ENCODE data around the gene NCAPD2. TPM values are rescaled to one million over a fixed set of nuclear protein-coding genes. Genes with fewer than 3 reads are reported as not detected.

NCAPD2 gene, protein sequence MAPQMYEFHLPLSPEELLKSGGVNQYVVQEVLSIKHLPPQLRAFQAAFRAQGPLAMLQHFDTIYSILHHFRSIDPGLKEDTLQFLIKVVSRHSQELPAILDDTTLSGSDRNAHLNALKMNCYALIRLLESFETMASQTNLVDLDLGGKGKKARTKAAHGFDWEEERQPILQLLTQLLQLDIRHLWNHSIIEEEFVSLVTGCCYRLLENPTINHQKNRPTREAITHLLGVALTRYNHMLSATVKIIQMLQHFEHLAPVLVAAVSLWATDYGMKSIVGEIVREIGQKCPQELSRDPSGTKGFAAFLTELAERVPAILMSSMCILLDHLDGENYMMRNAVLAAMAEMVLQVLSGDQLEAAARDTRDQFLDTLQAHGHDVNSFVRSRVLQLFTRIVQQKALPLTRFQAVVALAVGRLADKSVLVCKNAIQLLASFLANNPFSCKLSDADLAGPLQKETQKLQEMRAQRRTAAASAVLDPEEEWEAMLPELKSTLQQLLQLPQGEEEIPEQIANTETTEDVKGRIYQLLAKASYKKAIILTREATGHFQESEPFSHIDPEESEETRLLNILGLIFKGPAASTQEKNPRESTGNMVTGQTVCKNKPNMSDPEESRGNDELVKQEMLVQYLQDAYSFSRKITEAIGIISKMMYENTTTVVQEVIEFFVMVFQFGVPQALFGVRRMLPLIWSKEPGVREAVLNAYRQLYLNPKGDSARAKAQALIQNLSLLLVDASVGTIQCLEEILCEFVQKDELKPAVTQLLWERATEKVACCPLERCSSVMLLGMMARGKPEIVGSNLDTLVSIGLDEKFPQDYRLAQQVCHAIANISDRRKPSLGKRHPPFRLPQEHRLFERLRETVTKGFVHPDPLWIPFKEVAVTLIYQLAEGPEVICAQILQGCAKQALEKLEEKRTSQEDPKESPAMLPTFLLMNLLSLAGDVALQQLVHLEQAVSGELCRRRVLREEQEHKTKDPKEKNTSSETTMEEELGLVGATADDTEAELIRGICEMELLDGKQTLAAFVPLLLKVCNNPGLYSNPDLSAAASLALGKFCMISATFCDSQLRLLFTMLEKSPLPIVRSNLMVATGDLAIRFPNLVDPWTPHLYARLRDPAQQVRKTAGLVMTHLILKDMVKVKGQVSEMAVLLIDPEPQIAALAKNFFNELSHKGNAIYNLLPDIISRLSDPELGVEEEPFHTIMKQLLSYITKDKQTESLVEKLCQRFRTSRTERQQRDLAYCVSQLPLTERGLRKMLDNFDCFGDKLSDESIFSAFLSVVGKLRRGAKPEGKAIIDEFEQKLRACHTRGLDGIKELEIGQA (N-terminal part only)
- polyA plus RNA-seq (2013, experiment 1 of 2), result 98.3 TPM
- polyA plus RNA-seq (2013, experiment 2 of 2), result 88.4 TPM

GRCh38 chr12:6493497-6494257 lies at the start of gene NCAPD2:
Gene NCAPD2 (plus strand): TSS chr12:6494102. CDS start chr12:6495099, 997 bp downstream.
- peak within 1 kb of the TSS; percentile 87 for H3K4me3 ChIP-seq (ENCODE audit: extremely low read depth, insufficient read depth, low read length, poor library complexity, severe bottlenecking)
- peaks cover 48% of the 10 kb centered on the region for H3K36me3 ChIP-seq (ENCODE audit: control insufficient read depth, insufficient read depth, low read length)
- peak within 1 kb of the TSS; percentile 98 for H3K27ac ChIP-seq (ENCODE audit: low read depth, low read length, severe bottlenecking)
- WGBS, 2 experiments (ENCODE audit: insufficient coverage in 2 of 2), result 0% methylated on average over 43 of the region's 49 CpGs
- peaks cover 11% of the 10 kb centered on the region for H3K4me1 ChIP-seq (ENCODE audit: control insufficient read depth, insufficient read depth, low read length, poor library complexity, severe bottlenecking)
- H3K9me3 ChIP-seq (ENCODE audit: control insufficient read depth, low read length), result no peaks in the 10 kb centered on the region

DNA sequence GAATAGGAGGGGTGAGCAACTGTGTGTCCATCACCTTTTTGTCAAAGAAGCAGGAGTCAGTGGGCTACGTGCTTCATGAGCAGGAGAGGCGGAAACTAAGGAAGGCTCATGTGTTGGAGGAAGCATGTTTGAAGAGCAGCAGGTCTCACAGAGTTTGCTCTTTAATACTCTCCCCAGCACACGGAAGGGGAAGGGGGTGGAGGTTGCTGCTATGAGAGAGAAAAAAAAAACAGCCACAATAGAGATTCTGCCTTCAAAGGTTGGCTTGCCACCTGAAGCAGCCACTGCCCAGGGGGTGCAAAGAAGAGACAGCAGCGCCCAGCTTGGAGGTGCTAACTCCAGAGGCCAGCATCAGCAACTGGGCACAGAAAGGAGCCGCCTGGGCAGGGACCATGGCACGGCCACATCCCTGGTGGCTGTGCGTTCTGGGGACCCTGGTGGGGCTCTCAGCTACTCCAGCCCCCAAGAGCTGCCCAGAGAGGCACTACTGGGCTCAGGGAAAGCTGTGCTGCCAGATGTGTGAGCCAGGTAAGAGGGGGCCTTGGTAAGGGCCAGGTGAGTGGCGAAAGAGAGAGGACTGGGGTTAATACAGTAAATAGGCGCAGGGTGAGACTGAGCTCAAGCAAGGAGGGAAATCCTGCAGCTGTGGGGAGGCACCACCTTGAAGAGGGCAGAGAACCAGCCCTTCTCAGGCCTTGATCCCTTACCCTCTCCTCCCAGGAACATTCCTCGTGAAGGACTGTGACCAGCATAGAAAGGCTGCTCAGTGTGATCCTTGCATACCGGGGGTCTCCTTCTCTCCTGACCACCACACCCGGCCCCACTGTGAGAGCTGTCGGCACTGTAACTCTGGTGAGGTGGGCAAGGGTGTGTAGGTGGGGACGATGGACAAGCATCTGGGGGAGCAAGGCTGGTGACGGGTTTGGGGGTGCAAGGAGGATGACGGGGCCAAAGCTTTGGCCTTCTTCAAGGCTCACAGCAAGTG lies 48.9 kb upstream of the NCAPD2 start, which contains the start of gene CD27:
CD27 (plus strand) TSS at position 252 of the 985 bp plus-strand sequence; CDS start at position 393, 141 bp downstream.
- WGBS, 2 experiments (ENCODE audit: insufficient coverage in 2 of 2), result 80 to 94% methylated on average over 11 to 13 of the region's 16 CpGs
- no peak within 1 kb of the TSS for H3K27ac ChIP-seq (ENCODE audit: low read depth, low read length, severe bottlenecking)
- no peak within 1 kb of the TSS for H3K4me3 ChIP-seq (ENCODE audit: extremely low read depth, insufficient read depth, low read length, poor library complexity, severe bottlenecking)
- H3K4me1 ChIP-seq (ENCODE audit: control insufficient read depth, insufficient read depth, low read length, poor library complexity, severe bottlenecking), result no peaks in the 10 kb centered on the region
- H3K9me3 ChIP-seq (ENCODE audit: control insufficient read depth, low read length), result no peaks in the 10 kb centered on the region
- no peaks in the 10 kb centered on the region for H3K36me3 ChIP-seq (ENCODE audit: control insufficient read depth, insufficient read depth, low read length)

GRCh38 chr12:6450091-6450868 lies 43.6 kb upstream of the NCAPD2 start:
- no peak overlapping the region for H3K4me3 ChIP-seq (ENCODE audit: extremely low read depth, insufficient read depth, low read length, poor library complexity, severe bottlenecking)
- no peaks in the 10 kb centered on the region for H3K9me3 ChIP-seq (ENCODE audit: control insufficient read depth, low read length)

GRCh38 chr12:6450869-6451347 lies 43.0 kb upstream of the NCAPD2 start:
- Histone ChIP-seq H3K36me3 (ENCODE audit: control insufficient read depth, insufficient read depth, low read length) (no peaks in the 10 kb centered on the region), H3K27ac (ENCODE audit: low read depth, low read length, severe bottlenecking) (peak overlapping the region; percentile 83), H3K4me3 (ENCODE audit: extremely low read depth, insufficient read depth, low read length, poor library complexity, severe bottlenecking) (peak overlapping the region; percentile 31), H3K9me3 (ENCODE audit: control insufficient read depth, low read length) (no peaks in the 10 kb centered on the region), H3K4me1 (ENCODE audit: control insufficient read depth, insufficient read depth, low read length, poor library complexity, severe bottlenecking) (peaks cover 17% of the 10 kb centered on the region)
- WGBS, 2 experiments (ENCODE audit: insufficient coverage in 2 of 2), result 44 to 56% methylated on average over 7 to 10 of the region's 11 CpGs

More at GRCh38 chr12:6450091-6450868, 43.6 kb upstream of the NCAPD2 start:
- Histone ChIP-seq H3K27ac (ENCODE audit: low read depth, low read length, severe bottlenecking) (no peak overlapping the region), H3K36me3 (ENCODE audit: control insufficient read depth, insufficient read depth, low read length) (no peaks in the 10 kb centered on the region), H3K4me1 (ENCODE audit: control insufficient read depth, insufficient read depth, low read length, poor library complexity, severe bottlenecking) (peaks cover 17% of the 10 kb centered on the region)
- WGBS, 2 experiments (ENCODE audit: insufficient coverage in 2 of 2), result 87 to 89% methylated on average over 12 of the region's 16 CpGs

DNA sequence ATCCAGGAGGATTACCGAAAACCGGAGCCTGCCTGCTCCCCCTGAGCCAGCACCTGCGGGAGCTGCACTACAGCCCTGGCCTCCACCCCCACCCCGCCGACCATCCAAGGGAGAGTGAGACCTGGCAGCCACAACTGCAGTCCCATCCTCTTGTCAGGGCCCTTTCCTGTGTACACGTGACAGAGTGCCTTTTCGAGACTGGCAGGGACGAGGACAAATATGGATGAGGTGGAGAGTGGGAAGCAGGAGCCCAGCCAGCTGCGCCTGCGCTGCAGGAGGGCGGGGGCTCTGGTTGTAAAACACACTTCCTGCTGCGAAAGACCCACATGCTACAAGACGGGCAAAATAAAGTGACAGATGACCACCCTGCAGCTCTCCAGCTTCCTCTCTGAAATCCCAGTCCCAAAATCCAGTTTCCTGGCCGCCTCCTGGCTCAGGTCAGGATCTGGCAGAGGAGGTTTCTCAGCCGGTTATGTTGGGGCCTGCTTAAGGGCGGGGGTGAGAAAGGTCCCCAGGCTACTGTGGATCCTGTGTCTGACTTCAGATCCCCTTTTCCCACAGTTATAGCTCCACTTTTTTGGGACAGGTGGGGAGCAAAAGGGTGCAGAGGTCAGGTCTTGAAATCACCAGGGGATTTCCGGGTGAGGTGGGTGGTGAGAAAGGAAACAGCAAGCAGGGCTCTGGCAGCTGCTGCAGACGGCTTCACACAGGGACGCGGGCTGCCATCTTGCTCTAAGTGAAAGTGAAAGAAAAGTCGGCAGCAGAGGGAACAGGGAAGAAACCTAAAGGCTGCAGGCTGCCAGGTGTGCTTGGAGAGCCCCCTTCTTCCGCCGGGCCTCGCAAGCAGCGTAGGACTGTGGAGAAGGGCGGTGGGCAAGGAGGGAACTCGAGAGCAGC lies 42.3 kb upstream of the NCAPD2 start, which contains the start of gene TAPBPL:
TAPBPL (plus strand) TSS at position 695 of the 897 bp plus-strand sequence. CDS start 207 bp downstream, outside the sequence.
- WGBS, 2 experiments (ENCODE audit: insufficient coverage in 2 of 2), result 29 to 40% methylated on average over 23 to 26 of the region's 27 CpGs
- H3K36me3 ChIP-seq (ENCODE audit: control insufficient read depth, insufficient read depth, low read length), result no peaks in the 10 kb centered on the region
- H3K4me3 ChIP-seq (ENCODE audit: extremely low read depth, insufficient read depth, low read length, poor library complexity, severe bottlenecking), result peak within 1 kb of the TSS; percentile 31

GRCh38 chr12:6452245-6452943 lies 41.5 kb upstream of the NCAPD2 start:
- H3K27ac ChIP-seq (ENCODE audit: low read depth, low read length, severe bottlenecking), result peak overlapping the region; percentile 83
- H3K4me3 ChIP-seq (ENCODE audit: extremely low read depth, insufficient read depth, low read length, poor library complexity, severe bottlenecking), result no peak overlapping the region

More for the DNA sequence above, 42.3 kb upstream of the NCAPD2 start, which contains the start of gene TAPBPL:
- Histone ChIP-seq H3K27ac (ENCODE audit: low read depth, low read length, severe bottlenecking) (peak within 1 kb of the TSS; percentile 83), H3K9me3 (ENCODE audit: control insufficient read depth, low read length) (no peaks in the 10 kb centered on the region), H3K4me1 (ENCODE audit: control insufficient read depth, insufficient read depth, low read length, poor library complexity, severe bottlenecking) (peaks cover 17% of the 10 kb centered on the region)

GRCh38 chr12:6452944-6453630 lies 40.8 kb upstream of the NCAPD2 start:
- H3K36me3 ChIP-seq (ENCODE audit: control insufficient read depth, insufficient read depth, low read length), result no peaks in the 10 kb centered on the region
- peaks cover 17% of the 10 kb centered on the region for H3K4me1 ChIP-seq (ENCODE audit: control insufficient read depth, insufficient read depth, low read length, poor library complexity, severe bottlenecking)
- H3K4me3 ChIP-seq (ENCODE audit: extremely low read depth, insufficient read depth, low read length, poor library complexity, severe bottlenecking), result no peak overlapping the region
- no peak overlapping the region for H3K27ac ChIP-seq (ENCODE audit: low read depth, low read length, severe bottlenecking)
- no peaks in the 10 kb centered on the region for H3K9me3 ChIP-seq (ENCODE audit: control insufficient read depth, low read length)
- WGBS, 2 experiments (ENCODE audit: insufficient coverage in 2 of 2), result 94 to 95% methylated on average over 15 to 17 of the region's 17 CpGs

More at GRCh38 chr12:6452245-6452943, 41.5 kb upstream of the NCAPD2 start:
- WGBS, 2 experiments (ENCODE audit: insufficient coverage in 2 of 2), result 57 to 61% methylated on average over 5 to 7 of the region's 9 CpGs
- no peaks in the 10 kb centered on the region for H3K36me3 ChIP-seq (ENCODE audit: control insufficient read depth, insufficient read depth, low read length)
- no peaks in the 10 kb centered on the region for H3K9me3 ChIP-seq (ENCODE audit: control insufficient read depth, low read length)
- peaks cover 17% of the 10 kb centered on the region for H3K4me1 ChIP-seq (ENCODE audit: control insufficient read depth, insufficient read depth, low read length, poor library complexity, severe bottlenecking)

Measured in mesodermal cell (in vitro differentiated cells).